Gastroesophageal sphincter (tissue), 4 donors: ENCODE data around the gene MESD. TPM values are rescaled to one million over a fixed set of nuclear protein-coding genes. Genes with fewer than 3 reads are reported as not detected.

Experiments
- ATAC-seq: fragments of 150-250 bp; one replicate; pipeline ENCODE4 v1.9.1; 2016; ENCODE audit warnings: mild to moderate bottlenecking, moderate library complexity
- H3K27ac ChIP-seq, 4 donors: fragments of 200-600 bp; sonication (generic) in 3 of 4; 1 replicate in 3 of 4; 2 replicates in 1 of 4; pipeline ENCODE4 v1.5.1; 2016 to 2019
- H3K27me3 ChIP-seq: fragments of 200-600 bp; sonication (generic); one replicate; pipeline ENCODE4 v1.5.1; 2019
- H3K36me3 ChIP-seq, 2 donors: fragments of 200-600 bp; sonication (generic); one replicate each; pipeline ENCODE4 v1.5.1; 2019; ENCODE audit warnings: control low read depth in 1 of 2
- H3K4me1 ChIP-seq, 3 donors: fragments of 200-600 bp; sonication (generic); 1 replicate in 2 of 3; 2 replicates in 1 of 3; pipeline ENCODE4 v1.5.1; 2016 to 2019; ENCODE audit warnings: control low read depth in 2 of 3
- H3K4me3 ChIP-seq, 2 donors: fragments of 200-600 bp; sonication (generic); one replicate each; pipeline ENCODE4 v1.5.1; 2019; ENCODE audit warnings: mild to moderate bottlenecking in 1 of 2, moderate library complexity in 1 of 2
- H3K9me3 ChIP-seq, 3 donors: fragments of 200-600 bp; sonication (generic); one replicate each; pipeline ENCODE4 v1.5.1; 2017 to 2019; ENCODE audit warnings: control low read depth in 2 of 3
- CTCF ChIP-seq, 4 experiments: fragments of 200-600 bp in 2 of 4; fragments of 450-650 bp in 2 of 4; sonication (generic) in 1 of 4; IDR thresholded peaks; one replicate each; pipeline ENCODE4 v1.5.1; 2017 to 2019; ENCODE audit warnings: antibody characterized with exemption in 4 of 4, mild to moderate bottlenecking in 2 of 4, moderate library complexity in 2 of 4
- EP300 ChIP-seq: sonication (generic); formaldehyde crosslinking; IDR thresholded peaks from one replicate; pipeline ENCODE4 v1.6.1; 2017; ENCODE audit warnings: antibody characterized with exemption, mild to moderate bottlenecking
- POLR2A ChIP-seq, 2 donors: fragments of 450-650 bp; IDR thresholded peaks; one replicate each; pipeline ENCODE4 v1.6.1; 2017; ENCODE audit warnings: antibody characterized with exemption in 2 of 2, mild to moderate bottlenecking in 2 of 2, moderate library complexity in 1 of 2
- POLR2AphosphoS5 ChIP-seq: sonication (generic); formaldehyde crosslinking; IDR thresholded peaks from one replicate; pipeline ENCODE4 v1.6.1; 2017; ENCODE audit warnings: antibody characterized with exemption
- WGBS, 2 donors: methylation state at CpG; one replicate each; pipeline ENCODE4 v1.1.5; 2018; ENCODE audit warnings: low coverage in 1 of 2; 5-methylcytosine and 5-hydroxymethylcytosine counted together
- total RNA-seq, 4 donors: library from RNA; depleted of rRNA; stranded (reverse); fragments of >200 nt; gene quantifications; one replicate each; pipeline ENCODE4 v1.1.0, GENCODE V29; 2016

MESD gene
- total RNA-seq, 4 donors from 2014 or later: 16.2 to 26.9 (median 20.1) TPM

- Histone ChIP-seq H3K4me3 (no peak overlapping the region), H3K4me1 (no peaks in the 10 kb centered on the region), H3K36me3 (peaks cover 0 to 92% of the 10 kb centered on the region in 2 donors), H3K27ac (no peak overlapping the region), H3K27me3 (no peaks in the 10 kb centered on the region), H3K9me3 (no peaks in the 10 kb centered on the region)
- ATAC-seq: no peak
- TF ChIP-seq EP300 (no peak), POLR2A (IDR thresholded peaks at IDR 0.05) (no peak), CTCF (IDR thresholded peaks at IDR 0.05) (no peak), POLR2AphosphoS5 (no peak)
- WGBS, 2 donors: 90% methylated on average over 2 of the region's 13 CpGs; no CpG with 5 or more reads in 1 of the 2 donors
Observed at GRCh38 chr15:80948651-80949292, 40.8 kb downstream of the MESD start.

- 100% methylated on average over 2 to 3 of the region's 8 CpGs for WGBS, 2 donors
- TF ChIP-seq EP300 (no peak), POLR2A (IDR thresholded peaks at IDR 0.05) (no peak), POLR2AphosphoS5 (no peak), CTCF (IDR thresholded peaks at IDR 0.05) (no peak)
- Histone ChIP-seq H3K27me3 (no peaks in the 10 kb centered on the region), H3K27ac (no peak overlapping the region), H3K4me1 (peaks cover 0 to 9% (median 0%) of the 10 kb centered on the region in 3 donors), H3K36me3 (peaks cover 0 to 96% of the 10 kb centered on the region in 2 donors), H3K9me3 (no peaks in the 10 kb centered on the region), H3K4me3 (no peak overlapping the region)
- ATAC-seq: no peak
Observed at GRCh38 chr15:80946576-80946975, 43.0 kb downstream of the MESD start.

DNA sequence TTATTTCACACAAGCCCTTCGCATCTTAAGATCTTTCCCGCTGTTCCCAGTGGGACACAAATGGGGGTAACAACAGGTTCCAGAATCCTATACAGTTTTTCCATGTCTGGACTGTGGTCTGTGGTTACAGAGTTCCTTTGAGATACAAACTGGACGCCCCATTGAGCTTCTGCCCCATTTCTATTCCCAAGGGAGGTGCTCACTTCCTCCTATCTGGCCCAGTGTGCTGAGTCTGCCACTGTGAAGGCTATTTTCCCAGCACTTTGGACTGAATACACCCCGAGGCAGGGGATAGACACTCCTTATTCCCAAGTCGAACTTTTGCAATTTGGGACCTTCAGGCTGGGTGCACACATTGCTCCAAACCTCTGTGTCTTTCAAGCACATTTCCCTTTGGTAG, 44.0 kb downstream of the MESD start:
- no peaks in the 10 kb centered on the region for H3K9me3 ChIP-seq
- H3K4me3 ChIP-seq: no peak overlapping the region
- H3K36me3 ChIP-seq: peaks cover 0 to 96% of the 10 kb centered on the region in 2 donors
- H3K4me1 ChIP-seq: peaks cover 0 to 11% (median 0%) of the 10 kb centered on the region in 3 donors
- no peaks in the 10 kb centered on the region for H3K27me3 ChIP-seq
- no peak for TF ChIP-seq EP300
- no peak for TF ChIP-seq POLR2A (IDR thresholded peaks at IDR 0.05)
- no peak for TF ChIP-seq POLR2AphosphoS5
- TF ChIP-seq CTCF (IDR thresholded peaks at IDR 0.05): no peak
- ATAC-seq: no peak
- no peak overlapping the region for H3K27ac ChIP-seq
- WGBS, 2 donors: 73 to 86% methylated on average over 2 to 5 of the region's 5 CpGs

DNA sequence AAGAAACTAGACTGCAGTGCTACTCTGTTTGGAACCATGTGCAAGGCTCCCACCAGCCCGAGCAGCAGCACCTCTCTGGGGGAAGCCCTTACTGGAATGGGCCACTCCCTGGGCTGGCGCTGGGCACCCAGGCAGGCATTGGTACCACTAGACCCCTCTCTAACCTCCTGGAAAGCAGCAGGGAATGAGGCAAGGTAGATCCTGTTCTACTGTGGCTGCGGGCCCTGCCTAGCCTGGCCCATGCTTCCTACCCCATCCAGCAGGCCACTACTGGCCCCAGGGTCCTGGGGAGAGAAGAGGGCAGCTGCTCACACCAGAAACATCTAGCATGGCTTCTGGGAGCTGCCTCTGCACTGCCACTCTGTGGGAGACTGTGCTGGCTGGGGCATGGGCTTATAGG, 44.8 kb downstream of the MESD start:
- H3K4me3 ChIP-seq: no peak overlapping the region
- no CpG with 5 or more reads among the region's 3 CpGs for WGBS, 2 donors
- no peak for TF ChIP-seq EP300
- TF ChIP-seq POLR2AphosphoS5: no peak
- no peak for TF ChIP-seq POLR2A (IDR thresholded peaks at IDR 0.05)
- TF ChIP-seq CTCF (IDR thresholded peaks at IDR 0.05): no peak
- H3K9me3 ChIP-seq: no peaks in the 10 kb centered on the region
- peaks cover 0 to 19% (median 0%) of the 10 kb centered on the region in 3 donors for H3K4me1 ChIP-seq
- H3K27me3 ChIP-seq: no peaks in the 10 kb centered on the region
- ATAC-seq: no peak
- no peak overlapping the region for H3K27ac ChIP-seq
- peaks cover 0 to 94% of the 10 kb centered on the region in 2 donors for H3K36me3 ChIP-seq
